ENCODE results near the gene THAP7.

The THAP7 gene

DNA sequence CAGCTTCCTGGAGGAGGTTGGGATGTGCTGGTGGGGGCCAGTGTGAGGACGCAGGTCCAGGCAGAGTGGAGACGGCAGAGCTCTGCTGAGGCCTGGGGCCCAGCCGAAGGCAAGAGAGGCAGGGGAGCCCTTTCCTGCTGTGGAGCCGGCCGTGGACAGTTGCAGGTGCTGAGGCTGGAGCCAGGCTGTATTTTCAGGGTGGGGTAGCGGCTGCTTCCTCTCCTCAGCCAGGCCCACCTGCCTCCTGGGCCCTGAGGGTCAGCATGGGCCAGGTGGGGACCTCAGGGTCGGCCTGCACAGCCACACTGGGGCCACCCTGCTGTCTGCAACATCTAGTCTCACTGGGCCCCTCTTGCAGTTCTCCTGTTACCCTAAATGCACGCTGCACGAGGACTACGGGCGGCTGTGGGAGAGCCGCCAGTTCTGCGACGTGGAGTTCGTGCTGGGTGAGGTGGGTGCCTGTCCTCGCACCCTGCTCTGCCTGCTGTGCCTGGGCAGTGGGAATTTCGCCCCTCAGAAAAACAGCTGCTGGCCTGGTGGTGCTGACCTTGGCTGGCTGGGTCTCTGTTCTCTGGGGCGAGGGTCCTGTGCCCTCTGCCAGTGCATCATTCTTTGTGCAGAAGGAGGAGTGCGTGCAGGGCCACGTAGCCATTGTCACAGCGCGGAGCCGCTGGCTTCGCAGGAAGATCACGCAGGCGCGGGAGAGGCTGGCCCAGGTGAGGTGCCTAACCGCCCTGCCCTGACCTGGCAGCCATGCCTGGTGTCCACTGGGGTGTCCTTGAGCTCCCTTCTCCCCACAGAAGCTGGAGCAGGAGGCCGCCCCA lies 8.4 kb downstream of the THAP7 start:
- DNase-seq (ENCODE audit: low spot score), result no peak

DNA sequence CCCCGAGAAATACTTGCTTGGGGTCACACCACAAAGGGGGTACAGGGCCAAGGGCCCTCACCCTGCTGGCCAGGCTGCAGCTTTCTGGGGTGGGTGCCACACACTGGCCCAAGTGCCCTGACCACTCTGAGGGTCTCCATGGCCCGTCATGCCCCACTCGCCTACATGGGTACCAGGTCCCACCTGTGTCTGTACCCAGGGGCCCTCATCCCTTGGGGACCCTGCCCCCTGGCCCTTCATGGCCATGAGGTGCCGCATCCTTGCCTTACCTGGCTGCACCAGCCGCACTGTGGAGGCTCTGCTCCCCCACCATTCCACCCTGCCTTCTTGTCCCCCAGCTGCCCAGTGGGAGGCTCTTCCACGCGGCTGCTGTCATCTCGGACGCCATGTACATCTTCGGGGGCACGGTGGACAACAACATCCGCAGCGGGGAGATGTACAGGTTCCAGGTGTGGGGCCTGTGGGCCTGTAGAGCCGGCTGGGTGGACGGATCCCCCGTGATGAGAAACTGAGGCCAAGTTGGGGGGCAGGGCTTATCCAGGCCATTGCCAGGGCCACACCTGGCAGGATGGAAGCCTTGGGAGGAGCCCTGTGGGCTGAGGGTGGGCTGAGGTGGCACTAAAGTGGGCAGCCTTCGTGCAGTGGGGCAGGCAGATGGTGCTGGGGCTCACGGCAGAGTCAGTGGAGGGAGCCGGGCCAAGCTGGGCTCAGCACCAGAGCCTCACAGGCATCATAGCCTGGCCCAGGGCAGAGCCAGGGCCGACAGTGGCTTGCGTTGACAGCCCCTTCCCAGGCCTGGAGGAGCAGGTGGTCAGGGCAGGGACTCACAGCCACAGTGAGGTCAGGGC lies 9.2 kb downstream of the THAP7 start:
- DNase-seq (ENCODE audit: low spot score), result no peak

GRCh38 chr22:20992056-20992442 lies 9.9 kb downstream of the THAP7 start:
- no peak for DNase-seq (ENCODE audit: low spot score)

GRCh38 chr22:20991252-20992055 lies 10.5 kb downstream of the THAP7 start:
- DNase-seq (ENCODE audit: low spot score), result no peak

DNA sequence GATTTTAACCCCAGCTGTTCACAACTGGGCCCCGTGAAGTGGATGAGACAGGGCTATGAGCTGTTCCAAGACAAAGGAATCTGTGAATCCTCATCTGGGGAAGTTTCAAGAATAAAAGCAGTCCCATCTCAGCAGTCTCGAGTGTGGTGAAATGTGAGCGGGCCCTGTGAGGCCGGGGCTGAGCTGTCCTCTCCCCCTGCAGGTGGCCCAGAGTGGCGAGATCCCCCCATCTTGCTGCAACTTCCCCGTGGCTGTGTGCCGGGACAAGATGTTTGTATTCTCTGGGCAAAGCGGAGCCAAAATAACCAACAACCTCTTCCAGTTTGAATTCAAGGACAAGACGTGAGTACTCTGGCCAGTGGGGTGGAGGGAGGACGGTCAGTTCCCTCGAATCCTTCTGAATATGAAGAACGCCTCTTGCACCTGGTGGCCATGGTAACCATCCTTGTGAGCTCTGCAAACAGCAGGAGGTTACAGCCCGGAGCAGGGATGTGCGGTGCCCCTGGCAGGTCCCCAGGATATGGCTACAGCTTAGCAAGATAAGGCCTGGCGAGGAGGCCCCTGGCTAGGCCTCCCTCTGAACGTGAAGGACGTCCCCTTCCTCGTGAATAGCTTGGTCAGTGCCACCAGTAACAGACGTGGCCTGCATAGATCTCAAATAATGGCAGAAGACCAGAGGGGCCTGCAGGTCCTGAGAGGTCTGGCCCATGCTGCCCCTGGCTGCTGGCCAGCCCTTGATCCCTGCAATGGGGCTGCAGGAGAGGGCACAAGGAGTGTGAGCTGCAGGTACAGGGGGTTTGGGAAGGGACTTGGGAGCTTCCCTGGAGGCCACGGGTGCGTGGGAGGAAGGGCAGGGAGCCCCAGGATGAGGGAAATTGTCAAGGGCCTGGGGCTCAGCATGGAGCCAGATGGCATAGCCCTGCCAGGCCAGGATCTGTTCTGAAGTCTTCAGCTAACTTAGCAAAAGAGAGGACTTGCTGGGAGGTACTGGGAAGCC lies 11.4 kb downstream of the THAP7 start:
- DNase-seq (ENCODE audit: low spot score), result no peak

DNA sequence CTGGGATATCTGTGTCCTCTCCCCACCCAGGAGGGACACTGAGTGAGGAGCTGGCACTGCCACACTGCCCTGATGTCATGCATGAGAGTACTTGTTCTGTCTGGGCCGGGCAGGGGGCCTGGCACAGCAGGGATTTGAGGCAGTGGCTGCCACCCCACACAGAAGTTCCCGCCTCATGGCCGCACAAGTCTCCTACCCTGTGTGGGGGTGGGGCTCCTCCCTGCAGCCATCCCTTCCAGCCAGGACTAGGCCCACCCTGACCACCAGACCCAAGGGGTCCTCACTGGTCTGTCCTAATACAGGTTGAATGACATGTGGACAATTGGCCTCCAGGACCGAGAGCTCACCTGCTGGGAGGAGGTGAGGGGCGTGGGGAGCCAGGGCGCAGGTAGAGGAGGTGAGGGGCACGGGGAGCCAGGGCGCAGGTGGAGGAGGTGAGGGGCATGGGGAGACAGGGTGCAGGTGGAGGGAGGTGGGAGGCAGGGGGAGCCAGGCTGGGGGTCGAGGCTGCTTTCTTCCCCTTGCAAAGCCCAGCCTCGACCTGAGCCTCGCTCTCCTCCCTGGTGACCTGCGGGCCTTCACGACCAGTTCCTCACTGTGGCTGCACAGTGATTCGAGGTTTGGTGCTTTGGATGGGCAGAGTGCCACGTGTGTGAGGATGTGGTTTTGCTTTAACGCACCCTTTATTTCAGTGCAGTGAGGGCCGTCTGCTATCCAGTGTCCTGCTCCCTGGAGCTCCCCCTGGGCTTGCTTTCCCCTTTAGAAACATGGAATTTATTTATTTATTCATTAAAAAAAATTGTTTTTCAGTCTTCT lies 12.4 kb downstream of the THAP7 start:
- no peak for DNase-seq (ENCODE audit: low spot score)

DNA sequence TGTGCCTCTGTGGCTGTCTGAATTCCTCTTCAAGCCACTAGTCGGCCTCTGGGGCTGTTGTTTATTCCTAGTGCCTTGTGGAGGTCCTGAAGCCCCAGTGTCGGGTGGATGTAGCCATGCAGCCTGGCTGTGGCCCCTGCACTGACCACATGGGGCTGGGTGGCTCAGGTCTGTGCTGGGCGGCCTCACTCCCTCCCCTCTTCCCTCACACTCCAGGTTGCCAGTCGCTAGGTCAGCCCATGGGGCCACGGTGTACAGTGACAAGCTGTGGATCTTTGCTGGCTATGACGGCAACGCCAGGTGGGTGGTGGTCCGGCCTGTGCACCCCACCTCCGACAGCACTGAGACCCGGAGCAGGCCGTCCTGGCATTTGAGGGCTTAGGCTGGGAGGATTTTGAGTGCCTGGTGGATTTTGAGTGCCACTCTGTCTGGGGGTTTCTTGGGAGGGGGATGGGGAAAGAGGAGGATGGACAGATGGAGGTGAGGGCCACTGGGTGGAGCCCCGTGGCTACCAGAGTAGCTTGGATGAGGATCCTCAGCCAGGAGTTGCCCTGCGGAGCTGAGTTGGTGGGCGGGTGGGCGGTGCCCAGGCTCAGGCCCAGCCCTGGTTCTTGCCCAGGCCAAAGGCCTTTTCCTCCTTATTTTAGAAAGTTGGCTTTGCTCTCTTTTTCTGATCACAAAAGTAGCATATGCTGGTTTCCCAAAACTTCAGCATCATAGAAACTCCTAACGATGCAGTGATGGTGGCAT lies 13.2 kb downstream of the THAP7 start:
- DNase-seq (ENCODE audit: low spot score), result no peak

DNA sequence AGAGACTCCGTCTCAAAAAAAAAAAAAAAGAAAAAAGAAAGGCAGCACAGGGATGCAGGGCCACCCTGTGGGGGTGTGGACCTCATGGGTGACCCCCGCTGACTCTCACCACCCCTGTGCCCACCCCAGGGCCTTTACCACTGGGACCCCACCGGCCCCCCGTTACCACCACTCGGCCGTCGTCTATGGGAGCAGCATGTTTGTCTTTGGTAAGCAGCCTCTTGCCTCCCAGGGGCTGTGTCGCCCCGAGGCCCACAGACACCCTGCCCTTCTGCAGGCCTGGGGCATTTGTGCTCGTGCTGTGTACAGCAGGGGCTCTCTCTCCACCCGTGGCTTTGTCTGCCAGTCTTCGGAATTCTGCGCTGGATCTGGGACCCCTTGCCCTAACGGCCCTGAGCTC lies 14.5 kb downstream of the THAP7 start:
- no peak for DNase-seq (ENCODE audit: low spot score)

DNA sequence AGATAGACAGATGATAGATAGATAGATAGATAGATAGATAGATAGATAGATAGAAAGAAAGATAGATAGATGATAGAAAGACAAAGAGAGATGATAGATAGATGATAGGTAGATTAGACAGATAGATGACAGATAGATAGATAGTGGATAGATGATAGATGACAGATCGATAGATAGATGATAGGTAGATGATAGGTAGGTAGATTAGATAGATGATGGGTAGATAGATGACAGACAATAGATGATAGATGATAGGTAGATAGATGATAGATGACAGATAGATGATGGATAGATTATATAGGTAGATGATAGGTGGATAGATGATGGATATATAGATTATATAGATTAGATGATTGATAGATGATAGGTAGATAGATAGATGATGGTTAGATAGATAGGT lies 15.6 kb downstream of the THAP7 start:
- no peak for DNase-seq (ENCODE audit: low spot score)

- no peak for DNase-seq (ENCODE audit: low spot score)
Measured at GRCh38 chr22:20985720-20986119, 16.2 kb downstream of the THAP7 start.

DNA sequence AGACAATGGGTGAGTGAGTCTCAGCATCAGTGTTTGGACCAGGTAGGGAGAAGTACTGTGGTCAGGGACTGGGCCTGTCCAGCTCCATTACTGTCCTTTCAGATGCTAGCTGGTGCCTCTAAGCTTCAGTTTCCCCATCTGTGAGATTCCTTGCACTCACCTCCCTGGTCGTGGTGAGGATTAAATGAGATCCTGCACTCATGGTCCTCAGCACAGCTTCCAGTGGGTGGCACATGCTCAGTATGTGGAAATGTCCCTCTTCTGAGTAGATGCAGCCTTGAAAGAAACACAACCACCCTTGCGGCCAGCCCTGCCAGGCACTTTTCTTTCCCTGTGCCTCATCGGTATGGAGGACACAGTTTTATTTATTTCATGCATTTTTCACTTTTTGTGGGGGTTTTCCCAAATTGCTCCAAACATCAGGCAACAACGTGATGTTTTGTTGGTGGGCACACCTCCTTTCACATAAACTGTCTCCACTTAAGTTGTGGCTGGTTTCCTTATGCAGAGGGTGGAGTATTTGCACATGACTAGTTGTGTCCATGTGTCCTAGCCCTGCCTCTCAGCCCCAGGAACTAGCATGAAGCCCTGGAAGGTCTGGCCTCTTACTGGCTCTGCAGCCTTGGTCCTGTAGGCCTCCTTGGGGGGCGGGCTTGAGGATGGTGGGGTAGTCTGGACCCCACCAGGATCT lies 18.7 kb downstream of the THAP7 start:
- DNase-seq (ENCODE audit: low spot score), result no peak

GRCh38 chr22:20982563-20982882 lies 19.4 kb downstream of the THAP7 start:
- no peak for DNase-seq (ENCODE audit: low spot score)

- peak; percentile 90 for DNase-seq (ENCODE audit: low spot score)
Measured at GRCh38 chr22:20981787-20982562, 19.9 kb downstream of the THAP7 start, which contains the start of gene LZTR1. Gene LZTR1 (plus strand): TSS chr22:20982297. CDS start chr22:20982372, 75 bp downstream.

- no peak for DNase-seq (ENCODE audit: low spot score)
Measured at GRCh38 chr22:20980938-20981722, 20.8 kb downstream of the THAP7 start.

DNA sequence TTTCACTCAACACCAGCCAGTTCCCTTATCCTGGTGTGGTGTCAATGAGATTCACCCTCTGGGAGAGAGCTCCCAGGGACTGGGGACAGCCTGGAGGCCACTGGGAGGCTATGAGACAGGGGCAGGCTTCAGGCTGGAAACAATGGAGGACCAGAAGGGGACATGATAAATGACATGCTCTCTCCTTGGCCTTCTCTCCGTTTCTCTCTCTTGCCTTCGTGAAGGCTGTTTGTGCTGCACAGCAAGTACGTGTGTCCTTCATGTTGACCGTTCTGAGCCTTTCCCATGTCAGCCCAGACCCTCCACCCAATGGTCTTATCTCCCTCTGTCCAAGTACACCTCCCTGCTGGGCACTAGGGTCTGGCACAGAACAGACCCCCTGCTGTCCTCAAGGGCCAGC lies 21.4 kb downstream of the THAP7 start:
- DNase-seq (ENCODE audit: low spot score), result no peak

DNA sequence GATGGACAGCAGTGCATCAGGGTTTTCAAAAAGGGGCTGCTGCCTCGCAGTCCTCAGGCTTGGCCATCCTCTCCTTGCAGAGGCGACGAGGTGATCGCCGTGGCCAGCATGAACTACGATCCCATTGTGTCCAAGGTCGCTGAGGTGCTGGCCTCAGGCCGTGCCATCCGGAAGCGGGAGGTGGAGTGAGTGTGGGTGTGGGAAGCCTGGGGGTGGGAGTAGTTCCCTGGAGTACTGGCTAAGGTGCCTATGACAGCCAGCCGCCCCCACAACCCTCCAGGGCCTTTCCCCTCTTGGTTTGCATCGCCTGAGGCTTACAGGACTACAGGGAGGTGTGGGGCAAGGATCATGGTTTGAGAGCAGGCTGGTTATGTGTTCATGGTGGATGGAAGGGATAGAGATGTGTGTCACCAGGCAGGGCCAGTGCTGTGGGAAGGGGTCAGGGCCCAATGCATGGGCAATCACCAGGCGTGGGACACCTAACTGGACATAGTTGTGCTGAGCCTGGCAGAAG lies 21.9 kb downstream of the THAP7 start:
- no peak for DNase-seq (ENCODE audit: low spot score)

GRCh38 chr22:20979243-20979809 lies 22.6 kb downstream of the THAP7 start:
- no peak for DNase-seq (ENCODE audit: low spot score)

Data from left forelimb (tissue), 1 donor.